TTC549 (cell line): ENCODE results near the gene IPO11.
"Not testable (repeated sequence)": the region's sequence is repeated elsewhere in the genome, so short reads cannot be mapped to it uniquely, and the experiment has no call there.

ENCODE experiments used
- FAIRE-seq: peaks from 2 replicates; lab custom pipeline; 2012; peaks lifted over from hg19 to GRCh38; lab: Jason Lieb, UNC

IPO11 gene

DNA sequence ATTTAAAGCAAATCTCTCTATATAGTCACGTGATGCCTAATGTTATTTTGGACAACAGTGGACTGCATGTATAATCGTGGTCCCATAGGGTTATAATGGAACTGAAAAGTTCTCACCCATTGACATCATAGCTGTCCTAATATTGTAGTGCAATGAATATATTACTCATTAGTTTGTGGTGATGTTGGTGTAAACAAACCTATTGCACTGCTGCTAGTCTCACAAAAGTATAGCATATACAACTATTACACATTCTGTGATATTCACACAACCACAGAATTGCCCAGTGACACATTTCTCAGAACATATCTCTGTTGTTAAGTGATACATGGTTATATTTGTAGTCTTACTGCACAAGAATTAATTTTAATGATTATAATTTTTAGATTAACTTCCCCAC, 37.7 kb downstream of the IPO11 start:
- no peak for FAIRE-seq

DNA sequence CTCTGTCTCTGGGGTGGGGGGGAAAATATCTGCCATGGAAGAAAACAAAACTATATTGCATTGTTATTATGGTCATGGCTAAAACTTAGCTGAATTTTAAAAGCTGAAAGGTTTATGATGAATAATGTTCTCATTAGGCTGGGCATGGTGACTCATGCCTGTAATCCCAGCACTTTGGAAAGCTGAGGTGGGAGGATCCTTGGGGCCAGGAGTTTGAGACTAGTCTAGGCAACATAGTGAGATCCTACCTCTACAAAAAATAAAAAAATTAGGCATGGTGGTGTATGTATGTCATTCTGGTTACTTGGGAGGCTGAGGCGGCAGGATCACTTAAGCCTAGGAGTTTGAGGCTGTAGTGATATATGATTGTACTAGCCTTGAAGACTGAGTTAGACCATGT, 44.5 kb downstream of the IPO11 start:
- FAIRE-seq, result no peak

DNA sequence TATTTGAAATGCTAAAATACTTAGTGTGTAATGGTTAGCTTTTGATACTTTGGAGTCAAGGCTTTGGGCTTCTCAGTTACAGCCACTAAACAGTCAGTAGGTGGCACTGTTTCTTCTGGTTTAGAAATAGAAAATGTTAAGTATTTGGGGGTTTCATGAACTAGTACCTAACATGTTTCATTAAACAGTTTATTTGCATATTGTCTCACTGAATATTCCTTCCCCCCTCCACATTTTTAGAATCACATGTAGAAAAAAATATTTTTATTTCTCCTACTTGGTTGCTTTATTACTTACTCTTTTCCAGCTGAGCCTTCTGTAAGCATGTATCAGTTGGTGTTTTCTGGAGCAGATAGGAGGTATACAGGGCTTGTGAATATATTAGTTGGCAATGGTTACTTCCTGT, 48.0 kb downstream of the IPO11 start:
- FAIRE-seq, result peak; percentile 83

DNA sequence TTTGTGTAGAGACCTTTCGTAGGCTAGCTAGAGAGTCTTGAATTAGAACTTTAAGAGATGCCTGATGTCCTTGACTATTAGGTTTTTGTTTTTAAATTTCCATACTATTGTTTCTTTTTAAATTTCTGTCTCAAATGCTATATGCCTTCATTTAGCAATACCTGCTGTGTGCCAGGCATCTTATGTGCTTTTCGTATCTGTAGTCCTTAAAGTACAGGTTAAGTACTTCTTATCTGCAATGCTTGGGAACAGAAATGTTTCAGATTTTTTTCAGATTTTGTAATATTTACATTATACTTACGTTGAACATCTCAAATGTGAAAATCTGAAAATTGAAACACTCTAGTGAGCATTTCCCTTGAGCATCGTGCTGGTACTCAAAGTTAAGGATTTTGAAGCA, 49.0 kb downstream of the IPO11 start:
- FAIRE-seq, result no peak

DNA sequence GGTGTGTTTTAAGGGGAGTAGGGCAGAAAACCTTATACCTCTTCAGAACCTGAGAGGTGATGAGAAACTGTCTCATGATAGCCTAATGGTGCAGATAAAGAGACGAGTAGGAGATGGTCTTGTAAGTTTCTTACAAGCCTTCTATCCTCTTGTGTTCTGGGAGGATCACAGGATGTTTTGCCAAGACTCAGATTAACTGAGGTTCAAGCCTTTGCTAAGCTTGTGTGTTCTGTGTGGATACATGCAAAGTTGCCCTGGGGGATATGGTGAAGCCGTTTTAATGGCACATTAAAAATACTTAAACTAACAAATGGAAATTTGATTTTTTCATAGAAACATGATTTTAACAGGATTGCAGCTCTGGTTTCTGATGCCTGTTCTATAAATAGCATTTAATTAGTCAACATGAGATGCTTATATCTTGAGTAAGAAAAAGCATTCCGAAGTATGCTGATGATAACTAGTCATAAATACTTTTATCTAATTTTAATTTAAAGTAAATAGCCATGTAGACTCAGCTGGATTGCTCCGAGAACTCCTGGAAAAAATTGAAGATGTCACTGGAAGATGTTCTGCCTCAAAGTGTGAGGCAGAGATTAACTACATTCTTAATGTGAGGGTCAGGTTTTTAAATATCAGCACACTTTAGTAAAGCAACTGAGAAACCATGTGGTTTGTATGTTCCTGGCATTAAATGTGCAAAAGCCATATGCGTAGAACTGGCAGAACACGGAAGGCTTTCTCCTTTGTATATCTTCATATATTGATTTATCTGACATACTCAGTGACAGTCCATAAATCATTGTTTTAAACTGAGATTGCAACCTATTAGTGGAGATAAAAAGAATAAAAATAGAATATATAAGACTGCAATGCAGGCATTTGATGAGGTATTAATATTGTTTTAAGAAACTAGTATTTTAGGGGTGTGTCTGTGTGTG, 53.7 kb downstream of the IPO11 start:
- FAIRE-seq, result no peak

DNA sequence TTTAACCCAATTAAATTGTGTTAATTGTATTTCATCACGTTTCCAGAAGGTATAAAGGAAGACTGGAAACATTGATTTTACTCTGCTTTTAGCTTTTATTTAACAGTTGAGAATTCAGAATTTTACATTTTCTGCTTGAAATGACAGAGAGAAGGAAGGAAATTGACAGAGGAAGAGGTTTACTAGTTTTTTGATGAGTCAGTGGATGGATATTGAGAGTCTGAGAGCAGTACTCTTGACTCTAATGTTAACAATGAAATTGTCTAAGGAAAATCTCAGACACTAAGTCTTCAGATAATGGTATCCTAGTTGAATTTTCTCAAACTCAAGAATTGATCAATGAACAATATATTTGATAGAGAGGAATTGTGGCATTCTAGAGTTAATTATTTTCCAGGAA, 60.6 kb downstream of the IPO11 start:
- FAIRE-seq, result no peak

DNA sequence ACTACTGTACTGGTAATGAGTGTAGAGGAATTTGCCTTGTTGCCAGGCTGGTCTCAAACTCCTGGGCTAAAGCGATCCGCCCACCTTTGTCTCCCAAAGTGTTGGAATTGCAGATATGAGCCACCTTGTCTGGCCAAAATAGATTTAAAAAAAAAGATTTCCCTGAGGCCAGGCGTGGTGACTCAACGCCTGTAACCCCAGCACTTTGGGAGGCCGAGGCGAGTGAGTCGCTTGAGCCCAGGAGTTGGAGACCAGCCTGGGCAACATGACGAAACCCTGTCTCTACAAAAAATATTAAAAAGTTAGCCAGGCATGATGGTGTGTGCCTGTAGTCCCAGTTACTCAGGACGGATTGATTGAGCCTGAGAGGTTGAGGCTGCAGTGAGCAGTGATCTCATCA, 62.5 kb downstream of the IPO11 start:
- FAIRE-seq, result no peak

DNA sequence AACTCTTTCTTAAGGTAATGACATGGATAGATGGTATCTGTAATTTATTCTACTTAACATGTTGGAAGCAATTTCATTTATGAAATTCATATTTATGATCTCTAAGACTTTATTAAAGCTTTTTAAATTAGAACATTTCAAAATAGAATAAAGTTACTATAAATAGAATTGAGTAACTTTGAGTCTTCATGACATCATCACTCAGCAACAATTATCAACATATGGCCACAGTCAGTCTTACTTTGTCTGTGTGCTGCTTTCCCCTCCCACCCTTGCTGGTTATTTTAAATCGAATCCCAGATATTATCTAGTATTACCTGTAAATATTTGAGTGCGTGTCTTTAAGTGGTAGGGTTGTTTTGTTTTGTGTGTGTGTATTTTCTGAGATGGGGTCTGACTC, 65.2 kb downstream of the IPO11 start:
- no peak for FAIRE-seq

DNA sequence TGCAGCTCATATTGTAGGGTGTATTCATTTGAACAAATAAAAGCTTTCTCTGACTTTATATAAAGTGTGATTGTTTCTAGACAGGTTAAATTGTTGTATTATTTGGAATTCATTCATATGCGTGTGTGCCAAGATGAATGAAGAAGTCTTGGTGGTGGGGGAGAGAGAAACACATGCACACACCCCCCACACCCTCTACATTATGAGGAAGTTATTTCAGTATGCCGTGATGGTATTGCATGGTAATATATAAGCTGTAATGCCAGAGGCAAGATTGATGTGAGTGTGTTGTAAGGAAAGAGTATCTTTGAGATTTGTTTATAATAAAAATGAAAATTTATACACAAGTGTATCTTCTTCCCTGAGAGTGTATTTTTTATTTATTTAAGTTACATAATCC, 71.0 kb downstream of the IPO11 start:
- FAIRE-seq, result no peak

DNA sequence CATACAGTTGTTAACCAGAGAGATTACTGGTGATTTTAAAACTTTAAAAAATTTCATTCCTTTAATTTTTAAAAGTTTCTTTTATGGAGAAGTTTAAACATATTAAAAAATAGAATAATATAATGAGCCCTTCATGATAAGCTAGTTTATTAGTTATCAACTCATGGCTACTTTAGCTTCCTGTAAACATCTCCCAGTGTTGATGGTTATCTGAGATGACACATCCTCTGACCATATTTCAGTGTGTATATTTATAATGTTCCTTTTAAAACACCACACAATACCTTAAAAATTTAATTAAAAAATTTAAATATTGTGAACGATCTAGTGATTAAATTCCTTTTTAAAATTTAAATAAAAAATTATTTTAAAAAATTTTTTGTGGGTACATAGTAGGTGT, 74.1 kb downstream of the IPO11 start:
- FAIRE-seq, result peak; percentile 38

DNA sequence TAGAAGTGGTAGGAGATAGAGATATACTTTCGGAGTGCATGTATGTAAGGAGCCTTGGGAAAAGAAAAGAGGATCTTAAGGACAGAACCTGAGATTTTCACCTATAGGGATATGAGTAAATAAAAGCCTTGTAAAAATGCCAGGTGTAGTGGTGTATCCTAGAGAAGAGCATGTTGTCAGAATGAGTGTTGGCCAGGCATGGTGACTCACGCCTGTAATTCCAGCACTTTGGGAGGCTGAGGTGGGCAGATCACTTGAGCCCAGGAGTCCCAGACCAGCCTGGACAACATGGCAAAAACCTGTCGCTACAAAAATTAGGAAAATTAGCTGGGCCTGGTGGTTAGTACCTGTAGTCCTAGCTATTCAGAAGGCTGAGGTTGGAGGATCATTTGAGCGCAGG, 76.0 kb downstream of the IPO11 start:
- no peak for FAIRE-seq

DNA sequence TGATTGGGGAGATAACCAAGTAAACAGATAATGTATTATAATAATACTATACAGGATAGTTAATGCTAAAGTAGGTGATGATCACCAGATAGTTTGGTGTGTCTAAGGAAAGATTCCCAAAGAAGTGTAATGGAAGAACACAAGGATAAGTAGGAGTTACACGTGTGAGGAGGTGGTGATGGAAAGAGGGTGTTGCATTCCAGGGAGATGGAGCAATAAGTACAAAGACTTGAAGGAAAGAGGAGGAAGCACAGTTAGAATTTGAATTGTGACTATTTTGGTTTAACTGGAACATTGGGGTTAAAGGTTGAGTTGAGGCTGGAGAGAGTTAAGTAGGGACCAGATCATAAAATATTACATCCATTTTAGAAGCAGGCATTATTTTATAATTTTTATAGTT, 76.9 kb downstream of the IPO11 start:
- no peak for FAIRE-seq

DNA sequence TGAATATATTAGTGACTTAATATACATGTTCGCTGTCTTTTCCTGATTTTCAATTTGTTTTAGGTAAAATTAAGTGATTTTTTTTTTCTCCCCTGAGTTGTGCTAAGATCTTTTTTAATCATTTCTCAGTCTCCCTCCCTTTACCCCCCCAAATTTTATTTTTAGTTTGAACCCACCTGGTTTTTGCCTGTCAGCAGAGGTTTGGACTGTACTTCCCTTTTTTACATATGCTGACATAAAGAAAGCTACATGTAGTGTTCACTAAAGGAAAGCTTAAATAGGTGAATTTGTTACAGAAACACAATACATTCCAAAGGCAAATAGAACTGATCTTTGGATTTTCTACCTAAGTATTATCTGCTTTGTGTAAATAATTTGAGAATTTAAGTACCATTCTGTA, 82.2 kb downstream of the IPO11 start:
- no peak for FAIRE-seq

DNA sequence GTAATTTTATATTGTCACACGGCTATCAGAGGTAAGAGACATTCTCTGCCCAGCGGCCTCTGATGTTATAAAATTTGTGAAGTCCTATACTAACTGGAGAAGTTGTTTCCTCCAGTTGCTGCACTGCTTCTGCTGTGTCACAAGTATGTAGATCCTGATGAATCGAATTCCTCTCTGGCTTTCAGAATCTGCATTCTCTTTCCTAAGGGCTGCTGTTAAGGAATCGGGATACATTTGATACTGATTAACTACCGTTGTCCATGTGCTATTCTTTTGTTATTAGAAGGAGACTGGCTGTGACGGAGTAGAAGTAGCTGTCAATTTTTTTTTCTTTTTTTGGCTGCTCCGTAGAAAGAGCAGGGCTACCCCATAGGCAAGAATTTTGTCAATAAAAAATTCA, 84.3 kb downstream of the IPO11 start:
- FAIRE-seq, result no peak

DNA sequence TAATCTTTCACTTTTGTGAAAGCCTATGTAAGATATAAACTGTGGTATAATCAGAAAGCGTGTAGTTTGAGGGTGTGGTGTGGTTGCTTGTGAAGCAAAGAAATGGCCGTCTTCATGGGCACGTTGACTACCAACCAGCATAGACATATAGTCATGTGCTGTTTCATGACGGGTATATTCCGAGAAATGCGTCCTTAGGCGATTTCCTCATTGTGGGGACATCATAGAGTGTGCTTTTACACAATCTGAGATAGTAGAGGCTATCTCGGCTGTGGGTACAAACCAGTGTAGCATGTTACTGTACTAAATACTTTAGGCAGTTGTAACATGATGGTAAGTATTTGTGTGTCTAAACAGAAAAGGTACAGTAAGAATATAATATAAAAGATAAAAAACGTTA, 86.4 kb downstream of the IPO11 start:
- FAIRE-seq, result no peak

DNA sequence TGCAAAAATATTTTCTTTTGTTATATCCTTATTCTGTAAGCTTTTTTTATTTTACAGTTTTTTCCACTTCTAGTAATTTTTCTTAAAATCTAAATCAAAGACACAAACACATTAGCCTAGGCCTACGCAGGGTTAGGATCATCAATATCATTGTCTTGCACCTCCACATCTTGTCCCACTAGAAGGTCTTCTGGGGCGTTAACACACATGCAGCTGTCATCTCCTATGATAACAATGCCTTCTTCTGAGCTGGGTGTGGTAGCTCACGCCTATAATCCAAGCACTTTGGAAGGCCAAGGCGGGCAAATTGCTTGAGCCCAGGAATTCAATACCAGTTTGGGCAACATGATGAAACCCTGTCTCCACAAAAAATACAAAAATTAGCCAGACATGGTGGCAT, 87.2 kb downstream of the IPO11 start:
- no peak for FAIRE-seq

DNA sequence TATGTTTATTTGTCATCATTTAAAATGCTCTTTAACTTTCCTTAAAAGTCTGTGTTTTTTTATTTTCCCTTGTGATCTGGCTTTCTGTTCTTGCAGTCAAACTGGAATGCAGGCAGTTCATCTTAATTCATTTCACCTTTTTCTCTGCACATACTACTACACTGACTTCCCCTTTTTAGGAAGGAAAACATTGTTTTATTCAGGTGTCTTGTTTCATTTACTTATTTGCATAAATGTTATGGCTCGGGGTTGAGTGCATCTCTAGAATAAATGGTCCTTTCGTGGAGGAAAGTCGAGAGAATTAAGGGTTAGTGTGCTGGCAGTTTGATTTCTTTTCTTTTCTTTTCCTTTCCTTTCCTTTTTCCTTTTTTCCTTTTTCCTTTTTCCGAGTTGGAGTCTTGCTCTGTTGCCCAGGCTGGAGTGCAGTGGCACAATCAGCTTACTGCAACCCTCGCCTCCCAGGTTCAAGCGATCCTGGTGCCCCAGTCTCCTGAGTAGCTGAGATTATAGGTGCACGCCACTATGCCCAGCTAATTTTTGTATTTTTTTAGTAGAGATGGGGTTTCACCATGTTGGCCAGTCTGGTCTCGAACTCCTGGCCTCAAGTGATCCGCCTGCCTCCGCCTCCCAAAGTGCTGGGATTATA, 90.0 kb downstream of the IPO11 start:
- FAIRE-seq, result no peak

DNA sequence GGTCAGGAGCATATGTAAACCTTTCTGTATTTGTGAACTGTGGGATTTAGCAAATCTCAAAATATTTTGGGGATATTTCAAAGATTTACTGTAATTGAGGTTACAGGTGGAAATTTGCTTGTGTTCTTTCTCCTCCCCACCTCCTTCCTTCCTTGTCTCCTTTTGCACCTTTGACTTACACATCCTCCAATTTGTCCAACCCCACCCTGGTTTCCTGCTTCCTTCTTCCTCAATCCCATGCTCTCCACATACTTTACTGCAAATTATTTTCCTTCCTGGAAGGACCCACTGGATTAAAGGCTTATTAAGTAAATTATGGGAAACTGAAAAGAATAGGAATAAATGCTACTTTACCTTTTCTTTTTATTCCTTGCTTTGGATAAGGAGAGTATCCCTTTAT, 91.6 kb downstream of the IPO11 start:
- FAIRE-seq, result no peak

DNA sequence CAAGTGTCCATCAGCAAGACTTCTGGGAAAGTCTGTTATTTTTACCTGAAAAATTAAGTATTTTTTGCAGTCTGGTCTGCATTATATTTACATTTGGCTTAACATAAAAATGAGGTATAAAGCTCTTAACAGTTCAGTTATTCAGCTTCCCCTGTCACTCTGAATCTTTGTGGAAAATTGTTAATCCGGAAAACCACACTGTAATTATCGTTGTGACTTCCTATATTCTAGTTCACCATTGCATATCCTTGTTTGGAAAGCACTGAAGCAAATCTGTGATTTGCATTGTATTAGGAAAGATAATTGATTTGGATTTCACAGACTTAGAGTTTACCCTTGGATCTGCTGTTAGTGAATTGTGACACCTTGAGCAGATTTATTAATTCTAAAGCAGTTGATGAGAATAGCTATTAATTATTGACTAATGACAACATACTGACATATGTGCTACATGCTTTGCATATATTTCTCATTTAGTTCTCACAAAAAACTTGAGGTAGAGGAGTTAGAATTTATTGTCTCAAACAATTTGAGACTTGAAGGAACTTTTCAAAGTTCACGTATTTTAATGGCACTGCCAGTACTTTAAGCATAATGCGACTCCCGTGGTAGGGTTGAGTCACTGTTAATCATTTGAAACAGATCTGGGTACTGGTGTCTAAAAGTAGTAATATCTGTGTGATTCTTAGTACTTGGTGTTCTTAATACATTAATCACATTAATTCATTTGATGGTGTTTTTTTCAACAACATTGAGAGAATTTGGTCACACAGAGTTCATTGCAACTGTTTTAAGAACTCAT, 94.3 kb downstream of the IPO11 start:
- no peak for FAIRE-seq

DNA sequence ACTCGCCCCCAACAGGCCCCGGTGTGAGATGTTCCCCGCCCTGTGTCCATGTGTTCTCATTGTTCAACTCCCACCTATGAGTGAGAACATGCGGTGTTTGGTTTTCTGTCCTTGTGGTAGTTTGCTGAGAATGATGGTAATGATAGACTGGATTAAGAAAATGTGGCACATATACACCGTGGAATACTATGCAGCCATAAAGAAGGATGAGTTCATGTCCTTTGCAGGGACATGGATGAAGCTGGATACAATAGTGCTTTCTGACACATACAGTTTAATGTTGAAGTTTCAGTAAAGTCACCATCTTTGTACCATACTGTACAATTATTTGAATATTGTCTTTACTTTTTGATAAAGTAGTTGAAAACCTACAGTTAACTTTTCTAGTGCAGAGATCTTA, 96.2 kb downstream of the IPO11 start:
- not testable (repeated sequence) for FAIRE-seq

DNA sequence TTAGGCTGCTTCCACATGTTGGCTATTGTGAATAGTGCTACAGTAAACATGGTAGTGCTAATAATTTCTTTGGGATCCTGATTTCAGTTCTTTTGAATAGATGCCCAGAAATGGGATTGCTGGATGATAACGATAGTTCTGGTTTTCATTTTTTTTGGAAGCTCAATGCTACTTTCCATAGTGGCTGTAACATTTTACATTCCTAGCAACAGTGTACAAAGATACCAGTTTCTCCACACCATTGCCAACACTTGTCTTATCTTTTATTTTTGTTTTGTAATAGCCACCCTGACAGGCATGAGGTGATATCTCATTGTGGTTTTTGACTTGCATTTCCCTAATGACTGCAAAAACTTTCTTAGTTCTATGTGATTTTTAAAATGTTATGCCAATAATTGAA, 97.2 kb downstream of the IPO11 start:
- FAIRE-seq, result no peak

DNA sequence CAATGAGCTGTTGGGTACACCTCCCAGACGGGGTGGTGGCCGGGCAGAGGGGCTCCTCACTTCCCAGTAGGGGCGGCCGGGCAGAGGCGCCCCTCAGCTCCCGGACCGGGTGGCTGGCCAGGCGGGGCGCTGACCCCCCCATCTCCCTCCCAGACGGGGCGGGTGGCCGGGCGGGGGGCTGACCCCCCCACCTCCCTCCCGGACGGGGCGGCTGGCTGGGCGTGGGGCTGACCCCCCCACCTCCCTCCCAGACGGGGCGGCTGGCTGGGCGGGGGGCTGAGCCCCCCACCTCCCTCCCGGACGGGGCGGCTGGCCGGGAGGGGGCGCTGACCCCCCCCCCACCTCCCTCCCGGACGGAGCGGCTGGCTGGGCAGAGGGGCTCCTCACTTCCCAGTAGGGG, 100.5 kb downstream of the IPO11 start:
- not testable (repeated sequence) for FAIRE-seq

DNA sequence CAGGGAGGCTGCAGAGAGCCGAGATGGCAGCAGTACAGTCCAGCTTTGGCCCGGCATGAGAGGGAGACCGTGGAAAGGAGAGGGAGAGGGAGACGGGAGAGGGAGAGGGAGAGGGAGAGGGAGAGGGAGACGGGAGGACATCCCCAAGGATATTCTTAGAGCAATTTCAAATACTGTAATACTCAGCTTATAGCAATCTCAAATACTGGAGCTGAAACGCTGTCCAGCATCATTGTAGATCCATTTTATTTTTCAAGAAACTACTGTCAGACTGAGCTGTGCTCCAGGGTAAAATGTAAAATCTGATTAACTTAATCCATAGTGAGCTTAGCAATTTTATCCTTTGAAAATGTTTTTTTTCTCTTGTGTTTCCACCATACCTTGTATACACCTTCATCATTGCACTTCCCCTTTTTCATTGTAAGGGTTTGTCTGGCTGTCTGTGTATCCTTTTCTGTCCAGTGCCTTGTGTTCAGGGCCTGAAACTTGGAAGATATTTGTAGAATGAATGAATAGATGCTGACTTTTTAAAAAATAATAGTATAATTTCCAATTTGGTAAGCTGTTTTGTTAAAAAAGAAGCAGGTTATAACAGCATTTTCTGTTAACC, 102.1 kb downstream of the IPO11 start:
- no peak for FAIRE-seq
